NB4 (cell line): ENCODE results near the gene NTN1.

Experiments
- MAX ChIP-seq: IDR thresholded peaks from 2 replicates; pipeline ENCODE4 v1.6.1; 2011; ENCODE audit warnings: low read depth, low read length
- MYC ChIP-seq: IDR thresholded peaks from 2 replicates; pipeline ENCODE4 v1.6.1; 2011; ENCODE audit warnings: low read depth, low read length
- POLR2A ChIP-seq: IDR thresholded peaks from 2 replicates; pipeline ENCODE4 v1.6.1; 2011; ENCODE audit warnings: mild to moderate bottlenecking; ENCODE audit not compliant: insufficient read length; ENCODE audit errors: extremely low read depth
- TF ChIP-seq, protein P1 (sequence below): IDR thresholded peaks from one replicate; pipeline ENCODE4 v1.5.1; 2012; ENCODE audit warnings: low read depth, low read length

DNA sequence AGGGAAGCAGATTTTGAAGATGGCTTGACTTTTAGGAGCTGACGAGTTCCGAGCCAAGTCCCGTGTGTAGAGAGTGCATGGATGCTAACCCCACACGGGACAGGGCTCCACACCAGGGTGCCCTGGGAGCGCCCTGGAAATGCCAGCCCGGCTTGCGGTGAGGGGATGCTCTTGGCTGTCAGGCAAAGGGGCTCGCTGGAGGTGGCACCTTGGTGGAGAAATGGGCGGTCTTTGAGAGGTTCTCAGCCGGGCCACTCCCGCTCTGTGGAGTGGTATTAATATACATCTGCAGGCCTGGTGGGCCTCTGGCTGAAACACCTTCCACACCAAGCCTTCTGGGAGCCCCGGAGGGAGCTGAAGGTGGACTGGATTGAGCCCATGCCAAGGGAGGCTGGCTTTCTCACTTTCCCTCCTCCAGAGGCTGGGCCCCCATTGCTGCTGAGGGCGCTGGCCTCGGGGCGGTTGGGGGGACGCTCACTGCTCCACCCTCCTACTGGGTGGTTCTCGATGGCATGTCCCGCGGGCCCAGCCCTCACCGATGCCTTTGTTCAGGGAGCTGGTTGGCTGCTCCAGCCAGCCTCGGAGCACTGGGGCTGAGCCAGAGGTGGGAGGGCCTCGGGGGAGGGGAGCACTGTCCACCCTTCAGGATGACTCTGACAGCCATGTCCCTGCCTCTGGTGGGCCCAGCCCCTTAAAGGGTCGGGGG is 210.3 kb downstream of the NTN1 start:
- TF ChIP-seq, protein P1, sequence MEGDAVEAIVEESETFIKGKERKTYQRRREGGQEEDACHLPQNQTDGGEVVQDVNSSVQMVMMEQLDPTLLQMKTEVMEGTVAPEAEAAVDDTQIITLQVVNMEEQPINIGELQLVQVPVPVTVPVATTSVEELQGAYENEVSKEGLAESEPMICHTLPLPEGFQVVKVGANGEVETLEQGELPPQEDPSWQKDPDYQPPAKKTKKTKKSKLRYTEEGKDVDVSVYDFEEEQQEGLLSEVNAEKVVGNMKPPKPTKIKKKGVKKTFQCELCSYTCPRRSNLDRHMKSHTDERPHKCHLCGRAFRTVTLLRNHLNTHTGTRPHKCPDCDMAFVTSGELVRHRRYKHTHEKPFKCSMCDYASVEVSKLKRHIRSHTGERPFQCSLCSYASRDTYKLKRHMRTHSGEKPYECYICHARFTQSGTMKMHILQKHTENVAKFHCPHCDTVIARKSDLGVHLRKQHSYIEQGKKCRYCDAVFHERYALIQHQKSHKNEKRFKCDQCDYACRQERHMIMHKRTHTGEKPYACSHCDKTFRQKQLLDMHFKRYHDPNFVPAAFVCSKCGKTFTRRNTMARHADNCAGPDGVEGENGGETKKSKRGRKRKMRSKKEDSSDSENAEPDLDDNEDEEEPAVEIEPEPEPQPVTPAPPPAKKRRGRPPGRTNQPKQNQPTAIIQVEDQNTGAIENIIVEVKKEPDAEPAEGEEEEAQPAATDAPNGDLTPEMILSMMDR: no peak
- TF ChIP-seq POLR2A (no peak), MYC (no peak), MAX (no peak)
